DMS 273 (cell line): ENCODE results near the gene GRM1.

Experiments used
- DNase-seq: peaks from one replicate; lab custom pipeline; 2025; ENCODE audit not compliant: unreplicated experiment; lab: John Stamatoyannopoulos, UW

GRM1 gene

GRCh38 chr6:146028851-146029572 is at the start of gene GRM1:
Gene GRM1, plus strand, starts transcription at chr6:146029062. Its CDS starts 456 bp downstream, at chr6:146029518.
- DNase-seq: no peak

GRCh38 chr6:146009338-146009737 is 19.5 kb upstream of the GRM1 start:
- no peak for DNase-seq

DNA sequence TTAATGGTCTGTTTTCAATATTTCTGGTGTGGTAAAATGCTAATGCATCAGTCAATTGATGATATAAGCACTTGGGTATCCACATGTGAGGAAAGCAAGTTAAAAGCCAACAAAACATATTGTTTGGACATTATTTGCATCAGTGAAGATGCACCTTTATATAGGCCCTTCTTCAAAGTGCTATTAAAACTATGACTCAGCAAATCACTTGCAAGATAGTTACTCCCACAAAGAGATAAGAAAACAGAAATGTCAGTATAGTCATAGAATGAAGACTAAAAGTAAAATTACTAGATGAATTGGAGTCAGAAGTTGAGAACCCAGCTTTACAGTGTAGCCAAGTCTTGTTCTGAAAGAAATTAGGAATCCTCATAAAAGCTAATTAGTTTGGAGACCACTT is 14.6 kb upstream of the GRM1 start:
- DNase-seq: no peak

GRCh38 chr6:146017672-146018071 is 11.2 kb upstream of the GRM1 start:
- DNase-seq: no peak

GRCh38 chr6:146026873-146027272 is 2.0 kb upstream of the GRM1 start:
- DNase-seq: no peak

- peak; percentile 37 for DNase-seq
Observed at GRCh38 chr6:146027586-146028251, 1.1 kb upstream of the GRM1 start.

GRCh38 chr6:146028252-146028795 is 538 bp upstream of the GRM1 start:
- peak; percentile 53 for DNase-seq

DNA sequence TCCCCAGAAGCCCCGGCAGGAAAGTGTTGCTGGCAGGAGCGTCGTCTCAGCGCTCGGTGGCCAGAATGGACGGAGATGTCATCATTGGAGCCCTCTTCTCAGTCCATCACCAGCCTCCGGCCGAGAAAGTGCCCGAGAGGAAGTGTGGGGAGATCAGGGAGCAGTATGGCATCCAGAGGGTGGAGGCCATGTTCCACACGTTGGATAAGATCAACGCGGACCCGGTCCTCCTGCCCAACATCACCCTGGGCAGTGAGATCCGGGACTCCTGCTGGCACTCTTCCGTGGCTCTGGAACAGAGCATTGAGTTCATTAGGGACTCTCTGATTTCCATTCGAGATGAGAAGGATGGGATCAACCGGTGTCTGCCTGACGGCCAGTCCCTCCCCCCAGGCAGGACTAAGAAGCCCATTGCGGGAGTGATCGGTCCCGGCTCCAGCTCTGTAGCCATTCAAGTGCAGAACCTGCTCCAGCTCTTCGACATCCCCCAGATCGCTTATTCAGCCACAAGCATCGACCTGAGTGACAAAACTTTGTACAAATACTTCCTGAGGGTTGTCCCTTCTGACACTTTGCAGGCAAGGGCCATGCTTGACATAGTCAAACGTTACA is 817 bp downstream of the GRM1 start:
- no peak for DNase-seq

- no peak for DNase-seq
Observed at GRCh38 chr6:146032387-146032786, 3.5 kb downstream of the GRM1 start.

- no peak for DNase-seq
Observed at GRCh38 chr6:146040360-146040759, 11.5 kb downstream of the GRM1 start.

GRCh38 chr6:146041282-146041681 is 12.4 kb downstream of the GRM1 start:
- DNase-seq: peak; percentile 58

DNA sequence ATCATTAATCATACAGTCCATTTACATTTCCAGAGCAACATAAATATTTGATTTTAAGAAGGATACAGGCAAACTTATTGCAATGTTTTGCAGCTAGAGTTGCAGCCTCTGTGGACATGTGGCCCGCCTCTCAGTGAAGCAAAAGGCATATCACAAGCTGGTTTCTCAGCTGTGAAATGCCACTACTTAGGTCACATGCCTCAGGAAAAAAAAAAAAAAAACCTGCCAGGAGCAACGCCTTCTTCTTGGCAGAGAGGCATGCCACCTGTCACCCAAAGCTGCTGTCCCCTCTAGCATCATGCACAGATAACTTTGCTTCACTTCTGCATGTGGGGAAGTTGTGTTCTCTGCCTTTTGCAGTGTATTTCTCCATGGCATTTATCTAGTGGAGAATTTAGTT is 18.5 kb downstream of the GRM1 start:
- DNase-seq: peak; percentile 48

GRCh38 chr6:146050168-146050567 is 21.3 kb downstream of the GRM1 start:
- no peak for DNase-seq

GRCh38 chr6:146056506-146056905 is 27.6 kb downstream of the GRM1 start:
- peak; percentile 12 for DNase-seq

DNA sequence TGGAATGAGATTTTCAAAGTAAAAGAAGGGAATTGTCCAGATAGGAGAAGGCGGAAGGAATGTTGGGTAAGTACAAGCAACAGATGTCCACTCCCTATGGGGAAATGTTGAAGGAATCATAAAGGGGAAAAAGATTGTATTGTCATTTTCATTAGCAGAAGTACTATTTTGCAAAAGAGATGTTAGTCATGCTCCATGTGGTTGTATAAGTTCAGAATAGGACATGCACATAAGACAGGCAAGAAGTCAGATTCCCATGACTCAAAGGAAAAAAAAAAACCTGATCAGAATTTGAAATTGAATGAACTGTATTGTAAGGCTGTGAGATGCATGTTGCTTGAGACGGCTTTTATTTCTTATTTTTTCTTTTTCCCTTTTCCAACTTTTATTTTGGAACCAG is 36.8 kb downstream of the GRM1 start:
- DNase-seq: no peak

GRCh38 chr6:146066506-146066905 is 37.6 kb downstream of the GRM1 start:
- no peak for DNase-seq

- DNase-seq: no peak
Observed at GRCh38 chr6:146071781-146072180, 42.9 kb downstream of the GRM1 start.

- no peak for DNase-seq
Observed at GRCh38 chr6:146077992-146078391, 49.1 kb downstream of the GRM1 start.

DNA sequence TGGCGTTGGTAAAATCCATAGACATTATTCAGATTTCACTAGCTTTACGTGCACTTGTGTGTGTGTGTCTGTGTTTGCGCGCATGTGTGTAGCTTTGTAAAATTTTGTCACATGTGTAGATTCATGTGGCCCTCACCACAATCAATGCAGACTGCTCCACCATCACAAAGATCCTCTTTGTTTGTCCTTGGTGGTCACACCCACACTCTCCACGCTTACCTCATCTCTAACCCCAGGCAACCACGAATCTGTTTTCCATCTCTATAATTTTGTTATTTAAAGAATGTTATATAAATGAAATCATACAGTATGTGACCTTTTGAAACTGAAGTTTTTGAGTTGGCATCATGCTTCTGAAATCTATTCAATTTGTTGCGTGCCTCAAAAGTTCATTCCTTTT is 58.5 kb downstream of the GRM1 start:
- no peak for DNase-seq

- no peak for DNase-seq
Observed at GRCh38 chr6:146090474-146090873, 61.6 kb downstream of the GRM1 start.

DNA sequence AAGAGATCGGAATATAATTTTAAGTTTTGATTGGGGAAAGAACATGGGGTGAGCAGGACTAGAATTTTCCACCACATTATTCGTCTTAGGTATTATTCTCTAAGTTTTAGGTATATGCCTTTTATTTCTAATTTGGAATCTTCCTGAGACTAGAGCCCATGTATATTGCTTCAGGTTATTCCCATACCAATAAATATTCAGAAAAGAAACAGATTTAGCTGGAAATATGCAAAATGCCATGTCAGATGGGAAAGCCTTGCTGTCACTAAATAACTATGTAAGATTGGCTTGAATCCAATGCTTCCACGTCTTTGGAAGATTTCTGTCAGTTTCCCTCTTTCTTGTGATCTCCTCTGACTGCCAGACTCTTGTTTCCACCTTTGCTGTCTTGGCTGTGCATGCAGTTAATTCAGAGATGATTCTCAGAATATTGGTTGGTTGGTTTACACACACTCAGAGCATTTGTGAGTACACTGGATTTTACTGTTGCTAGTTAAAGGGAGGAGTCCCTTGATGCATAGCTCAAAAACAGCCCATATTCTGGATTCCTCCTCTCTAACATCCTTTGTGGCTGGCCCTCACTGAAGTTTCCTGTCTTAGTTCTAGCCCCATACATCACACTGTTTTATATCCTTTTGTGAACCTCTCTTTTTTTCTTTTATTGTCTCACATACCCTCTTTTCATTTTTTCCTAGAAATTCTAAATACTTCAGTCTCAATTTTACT is 64.3 kb downstream of the GRM1 start:
- no peak for DNase-seq
